PC-9 (cell line): Measurements from ENCODE around the gene WSCD1. TPM values are rescaled to one million over a fixed set of nuclear protein-coding genes. Genes with fewer than 3 reads are reported as not detected.

Experiments used
- BruUV-seq: library from RNA; stranded (reverse); fragments of 400-500 nt; replicated peaks from 2 replicates; lab custom pipeline; 2021; lab: Mats Ljungman, UMichigan
- CTCF ChIA-PET: fragments of 300-600 bp; sonication (Branson Sonifier 250); formaldehyde crosslinking; loops from one replicate; lab custom pipeline; 2022; ENCODE audit warnings: antibody characterized with exemption; lab: Charles Lee
- POLR2A ChIA-PET: fragments of 300-600 bp; sonication (Branson Sonifier 250); formaldehyde crosslinking; loops from one replicate; lab custom pipeline; 2022; ENCODE audit warnings: antibody characterized with exemption; ENCODE audit not compliant: unreplicated experiment; lab: Charles Lee
- DNase-seq, 2 experiments: peaks; one replicate each; pipeline versions ENCODE4 v3.0.0 to v3.0.0-alpha.2; 2015 to 2022; ENCODE audit warnings: mixed read lengths in 1 of 2
- H2AFZ ChIP-seq: fragments of 200-600 bp; sonication (generic); 2 replicates; pipeline ENCODE4 v1.8.1; 2017; ENCODE audit warnings: antibody characterized with exemption
- H3F3A ChIP-seq: fragments of 200-600 bp; sonication (generic); 2 replicates; pipeline ENCODE4 v1.8.1; 2017; ENCODE audit warnings: antibody characterized with exemption, mild to moderate bottlenecking, low read depth; ENCODE audit not compliant: insufficient read depth
- H3K27ac ChIP-seq: fragments of 200-600 bp; sonication (generic); 2 replicates; pipeline ENCODE4 v1.6.1; 2016; ENCODE audit warnings: mixed run types
- H3K27me3 ChIP-seq: fragments of 200-600 bp; sonication (generic); 2 replicates; pipeline ENCODE4 v1.6.1; 2016; ENCODE audit warnings: low read depth, mixed run types; ENCODE audit not compliant: insufficient read depth
- H3K36me3 ChIP-seq: fragments of 200-600 bp; sonication (generic); 2 replicates; pipeline ENCODE4 v1.6.1; 2016; ENCODE audit warnings: low read depth, mixed run types
- H3K4me1 ChIP-seq: fragments of 200-600 bp; sonication (generic); replicated peaks from 2 replicates; pipeline ENCODE4 v1.6.1; 2016; ENCODE audit warnings: mixed run types; ENCODE audit not compliant: insufficient read depth
- H3K4me2 ChIP-seq: fragments of 200-600 bp; sonication (generic); 2 replicates; pipeline ENCODE4 v1.6.1; 2017; ENCODE audit warnings: mixed run types
- H3K4me3 ChIP-seq: fragments of 200-600 bp; sonication (generic); 2 replicates; pipeline ENCODE4 v1.6.1; 2016; ENCODE audit warnings: mixed run types
- H3K79me2 ChIP-seq: fragments of 200-600 bp; sonication (generic); 2 replicates; pipeline ENCODE4 v1.6.1; 2017; ENCODE audit warnings: low read depth, mixed run types
- H3K9me2 ChIP-seq: fragments of 200-600 bp; sonication (generic); 2 replicates; pipeline ENCODE4 v1.8.1; 2017; ENCODE audit warnings: mild to moderate bottlenecking; ENCODE audit not compliant: insufficient read depth
- H3K9me3 ChIP-seq: fragments of 200-600 bp; sonication (generic); 2 replicates; pipeline ENCODE4 v1.8.1; 2016; ENCODE audit warnings: low read depth; ENCODE audit not compliant: insufficient read depth
- H4K20me1 ChIP-seq: fragments of 200-600 bp; sonication (generic); 2 replicates; pipeline ENCODE4 v1.8.1; 2017; ENCODE audit not compliant: insufficient read depth
- CTCF ChIP-seq: fragments of 200-600 bp; sonication (generic); conservative IDR thresholded peaks from 2 replicates; pipeline ENCODE4 v1.6.1; 2017; ENCODE audit warnings: mixed run types, antibody characterized with exemption, mild to moderate bottlenecking, moderate library complexity
- EZH2 ChIP-seq: fragments of 200-600 bp; sonication (generic); IDR thresholded peaks from 2 replicates; pipeline ENCODE4 v1.8.0; 2017; ENCODE audit warnings: antibody characterized with exemption, low read depth
- intact Hi-C: fragments of 100-400 bp; cut with micrococcal nuclease; formaldehyde crosslinking; loops from one replicate; pipeline ENCODE4 v1.10.0; 2022; ENCODE audit not compliant: unreplicated experiment
- total RNA-seq: library from RNA; stranded (reverse); gene quantifications from 2 replicates; pipeline ENCODE4 v1.2.3, GENCODE V29; 2021

WSCD1 gene
- total RNA-seq, 1 experiment from 2014 or later, result not detected

GRCh38 chr17:6166492-6167179 lies 96.5 kb downstream of the WSCD1 start:
- Histone ChIP-seq H3K36me3 (no peaks in the 10 kb centered on the region), H3K9me2 (no peaks in the 10 kb centered on the region), H4K20me1 (no peaks in the 10 kb centered on the region), H3K9me3 (no peaks in the 10 kb centered on the region), H3K27me3 (peaks cover 97% of the 10 kb centered on the region), H3K4me3 (no peak overlapping the region), H3K4me1 (no peaks in the 10 kb centered on the region), H3K27ac (no peak overlapping the region), H3K79me2 (no peaks in the 10 kb centered on the region), H3K4me2 (no peak overlapping the region), H3F3A (no peaks in the 10 kb centered on the region), H2AFZ (no peak overlapping the region)
- no peak for DNase-seq
- intact Hi-C loops, result no loop called here
- ChIA-PET CTCF (no interaction called here), POLR2A (no interaction called here)
- TF ChIP-seq EZH2 (no peak), CTCF (no peak)
- no TSS peak for BruUV-seq

- H3K9me2 ChIP-seq, result no peaks in the 10 kb centered on the region
- H3K27me3 ChIP-seq, result peaks cover 100% of the 10 kb centered on the region
- H3K9me3 ChIP-seq, result no peaks in the 10 kb centered on the region
- H4K20me1 ChIP-seq, result no peaks in the 10 kb centered on the region
- no peak for DNase-seq
- H3K4me3 ChIP-seq, result no peak overlapping the region
- CTCF ChIA-PET, result no interaction called here
- H3K27ac ChIP-seq, result no peak overlapping the region
- no peaks in the 10 kb centered on the region for H3K36me3 ChIP-seq
- TF ChIP-seq CTCF, result no peak
- TF ChIP-seq EZH2, result no peak
- intact Hi-C loops, result no loop called here
- H3K79me2 ChIP-seq, result no peaks in the 10 kb centered on the region
- no peak overlapping the region for H3K4me2 ChIP-seq
- H2AFZ ChIP-seq, result no peak overlapping the region
- no peaks in the 10 kb centered on the region for H3K4me1 ChIP-seq
- no TSS peak for BruUV-seq
- POLR2A ChIA-PET, result no interaction called here
- H3F3A ChIP-seq, result no peaks in the 10 kb centered on the region
Observed at GRCh38 chr17:6168296-6168695, 98.1 kb downstream of the WSCD1 start.

GRCh38 chr17:6170349-6170748 lies 100.2 kb downstream of the WSCD1 start:
- Histone ChIP-seq H3K36me3 (no peaks in the 10 kb centered on the region), H3K9me2 (no peaks in the 10 kb centered on the region), H3K27me3 (peaks cover 100% of the 10 kb centered on the region), H3K9me3 (no peaks in the 10 kb centered on the region), H3K4me2 (no peak overlapping the region), H3K4me1 (no peaks in the 10 kb centered on the region), H3K4me3 (no peak overlapping the region), H3K79me2 (no peaks in the 10 kb centered on the region), H4K20me1 (no peaks in the 10 kb centered on the region), H2AFZ (no peak overlapping the region), H3K27ac (no peak overlapping the region), H3F3A (no peaks in the 10 kb centered on the region)
- no TSS peak for BruUV-seq
- ChIA-PET CTCF (no interaction called here), POLR2A (no interaction called here)
- TF ChIP-seq EZH2, result no peak
- no peak for TF ChIP-seq CTCF
- DNase-seq, result no peak
- intact Hi-C loops, result no loop called here
